PC-9 (cell line): ENCODE results near the gene IFNGR2. TPM values are rescaled to one million over a fixed set of nuclear protein-coding genes. Genes with fewer than 3 reads are reported as not detected.
"Not testable (repeated sequence)": the region's sequence is repeated elsewhere in the genome, so short reads cannot be mapped to it uniquely, and the experiment has no call there.

Experiments used
- BruUV-seq: library from RNA; stranded (reverse); fragments of 400-500 nt; replicated peaks from 2 replicates; lab custom pipeline; 2021; lab: Mats Ljungman, UMichigan
- CTCF ChIA-PET: fragments of 300-600 bp; sonication (Branson Sonifier 250); formaldehyde crosslinking; loops from one replicate; lab custom pipeline; 2022; ENCODE audit warnings: antibody characterized with exemption; lab: Charles Lee
- POLR2A ChIA-PET: fragments of 300-600 bp; sonication (Branson Sonifier 250); formaldehyde crosslinking; loops from one replicate; lab custom pipeline; 2022; ENCODE audit warnings: antibody characterized with exemption; ENCODE audit not compliant: unreplicated experiment; lab: Charles Lee
- DNase-seq, 2 experiments: peaks; one replicate each; pipeline versions ENCODE4 v3.0.0 to v3.0.0-alpha.2; 2015 to 2022; ENCODE audit warnings: mixed read lengths in 1 of 2
- H2AFZ ChIP-seq: fragments of 200-600 bp; sonication (generic); 2 replicates; pipeline ENCODE4 v1.8.1; 2017; ENCODE audit warnings: antibody characterized with exemption
- H3F3A ChIP-seq: fragments of 200-600 bp; sonication (generic); 2 replicates; pipeline ENCODE4 v1.8.1; 2017; ENCODE audit warnings: antibody characterized with exemption, mild to moderate bottlenecking, low read depth; ENCODE audit not compliant: insufficient read depth
- H3K27ac ChIP-seq: fragments of 200-600 bp; sonication (generic); 2 replicates; pipeline ENCODE4 v1.6.1; 2016; ENCODE audit warnings: mixed run types
- H3K27me3 ChIP-seq: fragments of 200-600 bp; sonication (generic); 2 replicates; pipeline ENCODE4 v1.6.1; 2016; ENCODE audit warnings: low read depth, mixed run types; ENCODE audit not compliant: insufficient read depth
- H3K36me3 ChIP-seq: fragments of 200-600 bp; sonication (generic); 2 replicates; pipeline ENCODE4 v1.6.1; 2016; ENCODE audit warnings: low read depth, mixed run types
- H3K4me1 ChIP-seq: fragments of 200-600 bp; sonication (generic); replicated peaks from 2 replicates; pipeline ENCODE4 v1.6.1; 2016; ENCODE audit warnings: mixed run types; ENCODE audit not compliant: insufficient read depth
- H3K4me2 ChIP-seq: fragments of 200-600 bp; sonication (generic); 2 replicates; pipeline ENCODE4 v1.6.1; 2017; ENCODE audit warnings: mixed run types
- H3K4me3 ChIP-seq: fragments of 200-600 bp; sonication (generic); 2 replicates; pipeline ENCODE4 v1.6.1; 2016; ENCODE audit warnings: mixed run types
- H3K79me2 ChIP-seq: fragments of 200-600 bp; sonication (generic); 2 replicates; pipeline ENCODE4 v1.6.1; 2017; ENCODE audit warnings: low read depth, mixed run types
- H3K9me2 ChIP-seq: fragments of 200-600 bp; sonication (generic); 2 replicates; pipeline ENCODE4 v1.8.1; 2017; ENCODE audit warnings: mild to moderate bottlenecking; ENCODE audit not compliant: insufficient read depth
- H3K9me3 ChIP-seq: fragments of 200-600 bp; sonication (generic); 2 replicates; pipeline ENCODE4 v1.8.1; 2016; ENCODE audit warnings: low read depth; ENCODE audit not compliant: insufficient read depth
- H4K20me1 ChIP-seq: fragments of 200-600 bp; sonication (generic); 2 replicates; pipeline ENCODE4 v1.8.1; 2017; ENCODE audit not compliant: insufficient read depth
- CTCF ChIP-seq: fragments of 200-600 bp; sonication (generic); conservative IDR thresholded peaks from 2 replicates; pipeline ENCODE4 v1.6.1; 2017; ENCODE audit warnings: mixed run types, antibody characterized with exemption, mild to moderate bottlenecking, moderate library complexity
- EZH2 ChIP-seq: fragments of 200-600 bp; sonication (generic); IDR thresholded peaks from 2 replicates; pipeline ENCODE4 v1.8.0; 2017; ENCODE audit warnings: antibody characterized with exemption, low read depth
- intact Hi-C: fragments of 100-400 bp; cut with micrococcal nuclease; formaldehyde crosslinking; loops from one replicate; pipeline ENCODE4 v1.10.0; 2022; ENCODE audit not compliant: unreplicated experiment
- total RNA-seq: library from RNA; stranded (reverse); gene quantifications from 2 replicates; pipeline ENCODE4 v1.2.3, GENCODE V29; 2021

Gene IFNGR2
- total RNA-seq, 1 experiment from 2014 or later, result 16.0 TPM

GRCh38 chr21:33377221-33377920, 25.8 kb upstream of the IFNGR2 start:
- ChIA-PET CTCF (interaction anchor here (0.6 kb wide), 1 partner anchor 27 kb away, joined by 3 read pairs; no protein-coding TSS in a partner anchor), POLR2A (no interaction called here)
- Histone ChIP-seq H3K9me3 (no peaks in the 10 kb centered on the region), H3K79me2 (no peaks in the 10 kb centered on the region), H2AFZ (no peak overlapping the region), H3F3A (peaks cover 44% of the 10 kb centered on the region), H3K9me2 (no peaks in the 10 kb centered on the region), H3K27ac (no peak overlapping the region), H3K4me3 (no peak overlapping the region), H3K4me1 (peaks cover 61% of the 10 kb centered on the region), H3K4me2 (no peak overlapping the region), H3K27me3 (no peaks in the 10 kb centered on the region), H3K36me3 (no peaks in the 10 kb centered on the region), H4K20me1 (no peaks in the 10 kb centered on the region)
- no TSS peak for BruUV-seq
- intact Hi-C loops, result no loop called here
- no peak for TF ChIP-seq EZH2
- TF ChIP-seq CTCF, result no peak
- no peak for DNase-seq

GRCh38 chr21:33378081-33378480, 25.1 kb upstream of the IFNGR2 start:
- TF ChIP-seq EZH2 (no peak), CTCF (no peak)
- POLR2A ChIA-PET, result no interaction called here
- no TSS peak for BruUV-seq
- Histone ChIP-seq H3K36me3 (no peaks in the 10 kb centered on the region), H3K27ac (no peak overlapping the region), H3K79me2 (no peaks in the 10 kb centered on the region), H2AFZ (no peak overlapping the region), H3F3A (peaks cover 48% of the 10 kb centered on the region), H3K4me1 (peaks cover 67% of the 10 kb centered on the region), H3K4me2 (no peak overlapping the region), H3K27me3 (no peaks in the 10 kb centered on the region), H4K20me1 (no peaks in the 10 kb centered on the region), H3K9me3 (no peaks in the 10 kb centered on the region), H3K4me3 (no peak overlapping the region), H3K9me2 (no peaks in the 10 kb centered on the region)
- CTCF ChIA-PET, result no interaction called here
- intact Hi-C loops, result no loop called here
- no peak for DNase-seq

- Histone ChIP-seq H3K4me1 (peaks cover 68% of the 10 kb centered on the region), H3K27ac (peak overlapping the region; percentile 100), H3F3A (peaks cover 49% of the 10 kb centered on the region), H2AFZ (0 out of 2 replicates have a peak overlapping the region, but pooled peaks have one; percentile 41), H3K4me3 (peak overlapping the region; percentile 19; the same call in 1 of the 2 replicates), H3K4me2 (peak overlapping the region; percentile 69)
- CTCF ChIA-PET, H3K36me3 ChIP-seq, H3K9me2 ChIP-seq, H3K9me3 ChIP-seq, H3K27me3 ChIP-seq, H3K79me2 ChIP-seq, H4K20me1 ChIP-seq, BruUV-seq: not testable (repeated sequence)
- intact Hi-C loops, result loop anchor here (2.0 kb wide), 1 partner anchor 163 kb away; the partner anchor contains the start of genes GART and SON
- POLR2A ChIA-PET, result interaction anchor here (0.5 kb wide), 1 partner anchor 57 kb away, joined by 6 read pairs; no protein-coding TSS in a partner anchor
- DNase-seq, result peak; percentile 22 to 84
These were observed 23.3 kb upstream of the IFNGR2 start for GRCh38 chr21:33379934-33380333.
